DOHH2 (cell line): ENCODE data around the gene MBLAC1.

Experiments used
- H3F3A ChIP-seq: fragments of 200-600 bp; sonication (generic), shearing (Covaris generic); 2 replicates; pipeline ENCODE4 v1.6.0; 2016; ENCODE audit warnings: antibody characterized with exemption, mild to moderate bottlenecking; ENCODE audit not compliant: control insufficient read depth, insufficient read depth
- H3K27ac ChIP-seq: fragments of 200-600 bp; sonication (generic); 2 replicates; pipeline ENCODE4 v1.5.1; 2014; ENCODE audit warnings: low read depth, mild to moderate bottlenecking, low read length, moderate library complexity
- H3K27me3 ChIP-seq: fragments of 200-600 bp; sonication (generic); 2 replicates; pipeline ENCODE4 v1.6.1; 2014; ENCODE audit warnings: mild to moderate bottlenecking, low read length, mixed read lengths; ENCODE audit not compliant: control insufficient read depth
- H3K36me3 ChIP-seq: fragments of 200-600 bp; sonication (generic); 2 replicates; pipeline ENCODE4 v1.6.1; 2014; ENCODE audit warnings: mild to moderate bottlenecking, low read length, moderate library complexity, mixed read lengths; ENCODE audit not compliant: control insufficient read depth
- H3K4me1 ChIP-seq: fragments of 200-600 bp; sonication (generic); 2 replicates; pipeline ENCODE4 v1.6.1; 2014; ENCODE audit warnings: mild to moderate bottlenecking, low read length, mixed read lengths; ENCODE audit not compliant: control insufficient read depth
- H3K4me2 ChIP-seq: fragments of 200-600 bp; sonication (generic); 2 replicates; pipeline ENCODE4 v1.6.0; 2014; ENCODE audit warnings: mild to moderate bottlenecking, low read length, moderate library complexity
- H3K4me3 ChIP-seq: fragments of 200-600 bp; sonication (generic); 2 replicates; pipeline ENCODE4 v1.5.1; 2014; ENCODE audit warnings: mild to moderate bottlenecking, low read length, mixed read lengths
- H3K79me2 ChIP-seq: fragments of 200-600 bp; sonication (generic); 2 replicates; pipeline ENCODE4 v1.6.1; 2014; ENCODE audit warnings: mild to moderate bottlenecking, low read length, mixed read lengths; ENCODE audit not compliant: control insufficient read depth
- H3K9me2 ChIP-seq: fragments of 200-600 bp; sonication (generic); replicated peaks from 2 replicates; pipeline ENCODE4 v1.6.1; 2014; ENCODE audit warnings: mild to moderate bottlenecking, low read length, mixed read lengths; ENCODE audit not compliant: control insufficient read depth
- H3K9me3 ChIP-seq: fragments of 200-600 bp; sonication (generic); 2 replicates; pipeline ENCODE4 v1.6.1; 2014; ENCODE audit warnings: antibody characterized with exemption, low read length, mixed read lengths; ENCODE audit not compliant: control insufficient read depth, insufficient read depth
- H4K20me1 ChIP-seq: fragments of 200-600 bp; sonication (generic); 2 replicates; pipeline ENCODE4 v1.6.0; 2014; ENCODE audit warnings: low read depth, mild to moderate bottlenecking, antibody characterized with exemption, low read length, moderate library complexity; ENCODE audit not compliant: control insufficient read depth, insufficient read depth
- EZH2phosphoT487 ChIP-seq: fragments of 200-600 bp; sonication (generic); IDR thresholded peaks from 2 replicates; pipeline ENCODE4 v1.6.1; 2017; ENCODE audit warnings: borderline replicate concordance, mild to moderate bottlenecking, antibody characterized with exemption, low read length, moderate library complexity, mixed read lengths
- TF ChIP-seq, protein P1 (sequence below): fragments of 200-600 bp; sonication (generic); IDR thresholded peaks from one replicate; pipeline ENCODE4 v1.5.1; 2014; ENCODE audit warnings: antibody characterized with exemption, mild to moderate bottlenecking, low read depth, low read length; ENCODE audit not compliant: poor library complexity, severe bottlenecking

MBLAC1 gene

DNA sequence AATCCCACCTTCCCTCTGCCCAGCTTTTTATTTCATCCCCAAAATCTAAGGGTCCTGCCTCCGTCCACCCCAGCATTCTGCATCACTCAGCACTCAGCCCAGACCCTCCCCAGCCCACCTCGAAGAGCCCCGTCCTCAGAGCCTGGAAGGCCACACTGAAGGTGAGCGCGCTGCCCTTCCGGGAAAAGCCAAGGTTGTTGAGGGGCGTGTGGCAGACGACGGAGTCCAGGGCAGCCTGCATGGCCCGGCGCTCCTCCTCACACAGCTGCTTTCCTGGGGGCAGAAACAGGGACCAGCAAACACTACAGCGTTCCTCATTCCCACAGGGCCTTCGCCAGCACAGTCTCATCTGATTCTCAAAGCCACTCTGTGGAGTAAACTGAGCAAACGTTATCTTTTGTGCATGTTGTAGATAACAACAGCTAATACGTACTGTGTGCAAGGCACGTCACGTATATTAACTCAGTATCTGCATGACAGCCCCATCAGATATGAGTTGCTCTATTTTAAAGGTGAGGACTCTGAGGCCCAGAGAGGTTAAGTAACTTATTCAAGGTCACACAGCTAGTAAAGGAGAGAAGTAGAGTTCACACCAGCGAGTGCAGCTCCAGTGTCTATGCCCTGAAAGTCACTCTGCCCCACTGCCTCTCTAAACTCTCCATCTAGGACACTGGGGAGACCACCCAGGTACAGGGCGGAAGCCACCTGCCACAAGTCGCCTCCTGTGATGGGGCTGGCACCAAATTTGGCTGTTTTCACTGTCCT, 29.0 kb downstream of the MBLAC1 start:
- Histone ChIP-seq H3K36me3 (peaks cover 73% of the 10 kb centered on the region), H3F3A (peaks cover 35% of the 10 kb centered on the region), H3K79me2 (peaks cover 82% of the 10 kb centered on the region), H3K9me3 (no peaks in the 10 kb centered on the region), H3K4me1 (peaks cover 71% of the 10 kb centered on the region), H3K9me2 (no peaks in the 10 kb centered on the region), H3K27me3 (no peaks in the 10 kb centered on the region), H3K4me3 (peak overlapping the region; percentile 86), H3K27ac (no peak overlapping the region), H4K20me1 (peaks cover 8% of the 10 kb centered on the region; the same call in 1 of the 2 replicates), H3K4me2 (peak overlapping the region; percentile 94)
- TF ChIP-seq EZH2phosphoT487, result no peak
- TF ChIP-seq, protein P1, sequence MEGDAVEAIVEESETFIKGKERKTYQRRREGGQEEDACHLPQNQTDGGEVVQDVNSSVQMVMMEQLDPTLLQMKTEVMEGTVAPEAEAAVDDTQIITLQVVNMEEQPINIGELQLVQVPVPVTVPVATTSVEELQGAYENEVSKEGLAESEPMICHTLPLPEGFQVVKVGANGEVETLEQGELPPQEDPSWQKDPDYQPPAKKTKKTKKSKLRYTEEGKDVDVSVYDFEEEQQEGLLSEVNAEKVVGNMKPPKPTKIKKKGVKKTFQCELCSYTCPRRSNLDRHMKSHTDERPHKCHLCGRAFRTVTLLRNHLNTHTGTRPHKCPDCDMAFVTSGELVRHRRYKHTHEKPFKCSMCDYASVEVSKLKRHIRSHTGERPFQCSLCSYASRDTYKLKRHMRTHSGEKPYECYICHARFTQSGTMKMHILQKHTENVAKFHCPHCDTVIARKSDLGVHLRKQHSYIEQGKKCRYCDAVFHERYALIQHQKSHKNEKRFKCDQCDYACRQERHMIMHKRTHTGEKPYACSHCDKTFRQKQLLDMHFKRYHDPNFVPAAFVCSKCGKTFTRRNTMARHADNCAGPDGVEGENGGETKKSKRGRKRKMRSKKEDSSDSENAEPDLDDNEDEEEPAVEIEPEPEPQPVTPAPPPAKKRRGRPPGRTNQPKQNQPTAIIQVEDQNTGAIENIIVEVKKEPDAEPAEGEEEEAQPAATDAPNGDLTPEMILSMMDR, result no peak

DNA sequence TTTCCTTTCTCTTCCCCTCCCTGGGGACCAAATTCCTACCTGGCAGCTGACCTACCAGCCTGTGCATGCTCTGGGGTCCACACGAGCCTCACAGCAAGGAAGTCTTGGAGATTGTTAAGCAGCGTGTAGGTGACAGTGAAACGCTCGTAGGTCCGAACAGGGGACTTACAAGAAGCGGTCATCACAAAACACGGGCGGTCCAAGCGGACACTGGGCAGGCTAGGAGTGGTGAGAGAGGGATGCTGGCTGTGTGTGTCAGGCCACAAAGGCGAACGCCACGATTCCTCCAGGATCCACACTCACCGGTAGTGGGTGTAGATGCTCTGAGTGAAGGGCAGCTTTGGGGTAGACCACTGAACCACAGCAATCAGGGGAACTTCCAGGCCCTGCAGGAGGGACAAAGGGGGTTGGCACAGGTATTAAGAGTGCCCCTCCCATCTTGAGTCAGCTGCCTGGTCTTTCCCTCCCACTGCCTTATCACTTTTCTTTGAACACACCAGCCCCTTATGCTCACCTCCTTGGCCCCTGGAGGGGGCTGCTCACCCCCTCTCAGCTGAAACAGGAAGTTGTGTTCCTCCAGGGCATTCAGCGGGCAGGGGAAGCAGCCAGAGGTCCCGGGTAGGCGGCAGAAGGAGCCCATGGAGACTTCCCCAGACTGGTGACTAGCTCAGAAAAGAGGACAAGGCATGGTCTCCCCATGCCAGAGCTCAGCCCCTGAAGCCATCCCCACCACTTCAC, 29.7 kb downstream of the MBLAC1 start:
- Histone ChIP-seq H4K20me1 (peaks cover 8% of the 10 kb centered on the region; the same call in 1 of the 2 replicates), H3K4me3 (peak overlapping the region; percentile 86), H3K27ac (peak overlapping the region; percentile 67), H3K36me3 (peaks cover 69% of the 10 kb centered on the region), H3K27me3 (no peaks in the 10 kb centered on the region), H3K4me1 (peaks cover 64% of the 10 kb centered on the region), H3F3A (peaks cover 34% of the 10 kb centered on the region), H3K79me2 (peaks cover 75% of the 10 kb centered on the region), H3K9me3 (no peaks in the 10 kb centered on the region), H3K4me2 (peak overlapping the region; percentile 94), H3K9me2 (no peaks in the 10 kb centered on the region)
- TF ChIP-seq EZH2phosphoT487, result no peak
- TF ChIP-seq, protein P1, result no peak

DNA sequence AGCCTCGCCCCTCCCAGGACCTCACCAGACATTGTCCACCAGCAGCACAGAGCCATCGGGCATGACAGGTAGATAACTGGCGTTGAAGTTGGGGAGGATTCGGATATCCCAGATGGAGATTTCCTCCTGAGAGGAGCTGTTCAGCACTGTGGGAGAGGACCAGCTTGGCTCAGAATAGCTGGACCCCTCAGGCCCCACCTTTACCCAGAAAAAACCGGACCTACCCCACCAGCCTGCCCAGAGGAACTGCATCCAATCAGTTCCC, 30.2 kb downstream of the MBLAC1 start:
- H3K9me3 ChIP-seq, result no peaks in the 10 kb centered on the region
- no peaks in the 10 kb centered on the region for H3K9me2 ChIP-seq
- H3K4me2 ChIP-seq, result peak overlapping the region; percentile 94
- peaks cover 70% of the 10 kb centered on the region for H3K79me2 ChIP-seq
- peak overlapping the region; percentile 86 for H3K4me3 ChIP-seq
- peaks cover 8% of the 10 kb centered on the region; the same call in 1 of the 2 replicates for H4K20me1 ChIP-seq
- peaks cover 59% of the 10 kb centered on the region for H3K4me1 ChIP-seq
- peak overlapping the region; percentile 67 for H3K27ac ChIP-seq
- TF ChIP-seq EZH2phosphoT487, result no peak
- TF ChIP-seq, protein P1, result no peak
- H3K27me3 ChIP-seq, result no peaks in the 10 kb centered on the region
- peaks cover 29% of the 10 kb centered on the region for H3F3A ChIP-seq
- peaks cover 64% of the 10 kb centered on the region for H3K36me3 ChIP-seq
